Activated naive CD4-positive, alpha-beta T cell treated with anti-CD3 and anti-CD28 coated beads, Interleukin-2, amount 50 U/mL, for 24 hours (primary cell): Measurements from ENCODE around the gene XIRP2.

Experiments used
- H3K27ac Mint-ChIP-seq: one replicate; pipeline ENCODE4 v1.8.0; 2021; ENCODE audit warnings: mild to moderate bottlenecking, mixed read lengths
- H3K27me3 Mint-ChIP-seq: one replicate; pipeline ENCODE4 v1.8.0; 2021; ENCODE audit warnings: mixed read lengths
- H3K36me3 Mint-ChIP-seq: one replicate; pipeline ENCODE4 v1.8.0; 2021; ENCODE audit warnings: mixed read lengths
- H3K4me1 Mint-ChIP-seq: one replicate; pipeline ENCODE4 v1.8.0; 2021; ENCODE audit warnings: mixed read lengths
- H3K4me3 Mint-ChIP-seq: one replicate; pipeline ENCODE4 v1.8.0; 2021; ENCODE audit warnings: mild to moderate bottlenecking, mixed read lengths
- H3K9me3 Mint-ChIP-seq: one replicate; pipeline ENCODE4 v1.8.0; 2021; ENCODE audit warnings: mixed read lengths

XIRP2 gene

GRCh38 chr2:167132066-167132465 lies 243.8 kb downstream of the XIRP2 start:
- Mint-ChIP-seq H3K27me3 (no peaks in the 10 kb centered on the region), H3K4me3 (no peak overlapping the region), H3K27ac (no peak overlapping the region), H3K4me1 (no peaks in the 10 kb centered on the region), H3K9me3 (no peaks in the 10 kb centered on the region), H3K36me3 (no peaks in the 10 kb centered on the region)

GRCh38 chr2:167132906-167133555 lies 244.8 kb downstream of the XIRP2 start:
- no peaks in the 10 kb centered on the region for H3K36me3 Mint-ChIP-seq
- H3K4me3 Mint-ChIP-seq: no peak overlapping the region
- H3K4me1 Mint-ChIP-seq: no peaks in the 10 kb centered on the region
- no peaks in the 10 kb centered on the region for H3K9me3 Mint-ChIP-seq
- H3K27me3 Mint-ChIP-seq: no peaks in the 10 kb centered on the region
- no peak overlapping the region for H3K27ac Mint-ChIP-seq

GRCh38 chr2:167133614-167134013 lies 245.3 kb downstream of the XIRP2 start:
- no peaks in the 10 kb centered on the region for H3K36me3 Mint-ChIP-seq
- H3K4me1 Mint-ChIP-seq: no peaks in the 10 kb centered on the region
- H3K27ac Mint-ChIP-seq: no peak overlapping the region
- H3K4me3 Mint-ChIP-seq: no peak overlapping the region
- no peaks in the 10 kb centered on the region for H3K9me3 Mint-ChIP-seq
- no peaks in the 10 kb centered on the region for H3K27me3 Mint-ChIP-seq

- Mint-ChIP-seq H3K4me1 (no peaks in the 10 kb centered on the region), H3K4me3 (no peak overlapping the region), H3K27me3 (no peaks in the 10 kb centered on the region), H3K27ac (no peak overlapping the region), H3K9me3 (no peaks in the 10 kb centered on the region), H3K36me3 (no peaks in the 10 kb centered on the region)
These were observed 246.2 kb downstream of the XIRP2 start for GRCh38 chr2:167134381-167135072.

- no peaks in the 10 kb centered on the region for H3K4me1 Mint-ChIP-seq
- H3K27ac Mint-ChIP-seq: no peak overlapping the region
- H3K27me3 Mint-ChIP-seq: no peaks in the 10 kb centered on the region
- H3K4me3 Mint-ChIP-seq: no peak overlapping the region
- H3K36me3 Mint-ChIP-seq: no peaks in the 10 kb centered on the region
- no peaks in the 10 kb centered on the region for H3K9me3 Mint-ChIP-seq
These were observed 247.4 kb downstream of the XIRP2 start for GRCh38 chr2:167135706-167136105.

GRCh38 chr2:167136879-167137596 lies 248.8 kb downstream of the XIRP2 start:
- no peak overlapping the region for H3K27ac Mint-ChIP-seq
- no peak overlapping the region for H3K4me3 Mint-ChIP-seq
- no peaks in the 10 kb centered on the region for H3K9me3 Mint-ChIP-seq
- H3K27me3 Mint-ChIP-seq: no peaks in the 10 kb centered on the region
- no peaks in the 10 kb centered on the region for H3K36me3 Mint-ChIP-seq
- no peaks in the 10 kb centered on the region for H3K4me1 Mint-ChIP-seq

GRCh38 chr2:167140330-167140729 lies 252.1 kb downstream of the XIRP2 start:
- Mint-ChIP-seq H3K4me3 (no peak overlapping the region), H3K27me3 (no peaks in the 10 kb centered on the region), H3K9me3 (no peaks in the 10 kb centered on the region), H3K36me3 (no peaks in the 10 kb centered on the region), H3K4me1 (no peaks in the 10 kb centered on the region), H3K27ac (no peak overlapping the region)

- Mint-ChIP-seq H3K27ac (no peak overlapping the region), H3K9me3 (no peaks in the 10 kb centered on the region), H3K4me3 (no peak overlapping the region), H3K4me1 (no peaks in the 10 kb centered on the region), H3K36me3 (no peaks in the 10 kb centered on the region), H3K27me3 (no peaks in the 10 kb centered on the region)
These were observed 252.5 kb downstream of the XIRP2 start for GRCh38 chr2:167140767-167141166.

- H3K4me3 Mint-ChIP-seq: no peak overlapping the region
- no peaks in the 10 kb centered on the region for H3K9me3 Mint-ChIP-seq
- H3K4me1 Mint-ChIP-seq: no peaks in the 10 kb centered on the region
- no peaks in the 10 kb centered on the region for H3K27me3 Mint-ChIP-seq
- H3K36me3 Mint-ChIP-seq: no peaks in the 10 kb centered on the region
- H3K27ac Mint-ChIP-seq: no peak overlapping the region
These were observed 254.3 kb downstream of the XIRP2 start for GRCh38 chr2:167142554-167142953.

- H3K4me3 Mint-ChIP-seq: no peak overlapping the region
- no peaks in the 10 kb centered on the region for H3K36me3 Mint-ChIP-seq
- H3K4me1 Mint-ChIP-seq: no peaks in the 10 kb centered on the region
These were observed 256.1 kb downstream of the XIRP2 start for GRCh38 chr2:167144179-167144898.

GRCh38 chr2:167147271-167147941 lies 259.1 kb downstream of the XIRP2 start:
- H3K27me3 Mint-ChIP-seq: no peaks in the 10 kb centered on the region
- no peak overlapping the region for H3K27ac Mint-ChIP-seq
- H3K36me3 Mint-ChIP-seq: no peaks in the 10 kb centered on the region
- H3K9me3 Mint-ChIP-seq: no peaks in the 10 kb centered on the region
- no peak overlapping the region for H3K4me3 Mint-ChIP-seq
- H3K4me1 Mint-ChIP-seq: no peaks in the 10 kb centered on the region

More at GRCh38 chr2:167144179-167144898, 256.1 kb downstream of the XIRP2 start:
- no peaks in the 10 kb centered on the region for H3K27me3 Mint-ChIP-seq
- no peaks in the 10 kb centered on the region for H3K9me3 Mint-ChIP-seq
- H3K27ac Mint-ChIP-seq: no peak overlapping the region

- no peaks in the 10 kb centered on the region for H3K36me3 Mint-ChIP-seq
- H3K9me3 Mint-ChIP-seq: no peaks in the 10 kb centered on the region
- no peaks in the 10 kb centered on the region for H3K27me3 Mint-ChIP-seq
- no peak overlapping the region for H3K27ac Mint-ChIP-seq
- no peak overlapping the region for H3K4me3 Mint-ChIP-seq
- no peaks in the 10 kb centered on the region for H3K4me1 Mint-ChIP-seq
These were observed 263.6 kb downstream of the XIRP2 start for GRCh38 chr2:167151894-167152293.

- Mint-ChIP-seq H3K9me3 (no peaks in the 10 kb centered on the region), H3K27me3 (no peaks in the 10 kb centered on the region), H3K4me1 (no peaks in the 10 kb centered on the region), H3K36me3 (no peaks in the 10 kb centered on the region), H3K4me3 (no peak overlapping the region), H3K27ac (no peak overlapping the region)
These were observed 269.2 kb downstream of the XIRP2 start for GRCh38 chr2:167157523-167157922.

GRCh38 chr2:167177196-167177595 lies 288.9 kb downstream of the XIRP2 start:
- Mint-ChIP-seq H3K27me3 (peaks cover 2% of the 10 kb centered on the region), H3K4me1 (no peaks in the 10 kb centered on the region), H3K27ac (no peak overlapping the region), H3K36me3 (no peaks in the 10 kb centered on the region), H3K9me3 (peaks cover 16% of the 10 kb centered on the region), H3K4me3 (no peak overlapping the region)

- Mint-ChIP-seq H3K4me3 (no peak overlapping the region), H3K27me3 (peaks cover 2% of the 10 kb centered on the region), H3K9me3 (peaks cover 16% of the 10 kb centered on the region), H3K36me3 (no peaks in the 10 kb centered on the region), H3K27ac (no peak overlapping the region), H3K4me1 (no peaks in the 10 kb centered on the region)
These were observed 292.9 kb downstream of the XIRP2 start for GRCh38 chr2:167181134-167181533.
